ENCODE results near the gene POU2F2. TPM values are rescaled to one million over a fixed set of nuclear protein-coding genes. Genes with fewer than 3 reads are reported as not detected.
A peak's percentile ranks its signal among the peaks of the same experiment; 100 is the strongest.

Gene POU2F2
- total and polyA plus RNA-seq, 9 of the 15 experiments (the other 6 are each of a cell fraction or from before 2014, with no cell fraction given): 0.03 to 0.68 (median 0.14) TPM

DNA sequence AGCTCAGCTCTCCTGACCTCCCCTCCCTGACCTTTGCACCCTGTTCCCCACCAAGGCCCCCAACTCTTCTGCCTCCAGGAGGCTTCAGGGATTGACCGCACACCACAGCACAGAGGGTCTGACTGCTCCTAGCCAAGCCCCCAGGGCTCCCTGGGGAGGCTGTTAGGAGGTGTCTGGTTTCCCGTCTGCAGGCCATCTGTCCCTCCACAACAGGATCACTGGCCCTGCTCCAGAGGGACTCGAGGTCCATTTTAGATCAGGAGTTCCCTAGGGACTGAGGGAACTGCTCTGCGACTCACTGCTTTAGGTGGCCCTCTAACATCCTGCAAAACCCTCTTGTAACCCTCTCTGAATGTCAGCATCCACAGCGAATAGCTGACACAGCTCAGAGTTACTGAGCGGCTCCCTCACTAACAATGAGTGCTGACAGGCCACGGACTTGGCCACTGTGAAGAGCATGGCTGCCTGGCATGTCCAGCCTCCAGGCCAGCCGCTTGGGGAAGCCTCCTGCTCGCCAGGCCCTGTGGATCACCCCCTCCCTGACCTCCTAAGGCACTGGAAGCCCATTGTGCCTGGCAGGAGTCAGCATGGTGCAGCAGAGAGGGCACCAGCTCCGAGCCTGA, 79.9 kb downstream of the POU2F2 start:
- Histone ChIP-seq H3K4me3 (no peak overlapping the region), H3K27ac (ENCODE audit: extremely low read depth, low read depth, low read length) (no peak overlapping the region), H3K79me2 (ENCODE audit: control insufficient read depth, insufficient read depth, low read length) (no peaks in the 10 kb centered on the region), H3K4me2 (ENCODE audit: insufficient read depth, low read length) (no peak overlapping the region), H3K36me3 (ENCODE audit: control insufficient read depth, insufficient read depth, low read length) (no peaks in the 10 kb centered on the region), H3K9ac (ENCODE audit: insufficient read depth in 1 of 2, low read depth in 2 of 2, low read length in 2 of 2) (no peak overlapping the region), H2AFZ (ENCODE audit: low read depth, low read length) (no peak overlapping the region), H3K4me1 (replicated peaks in 1 of 2; ENCODE audit: control insufficient read depth in 2 of 2, insufficient read depth in 2 of 2, low read length in 2 of 2) (peaks cover 10 to 12% of the 10 kb centered on the region in 2 experiments; a peak in 3 of 5 replicates), H3K9me1 (ENCODE audit: control insufficient read depth, insufficient read depth, low read length) (no peaks in the 10 kb centered on the region), H3K27me3 (ENCODE audit: control insufficient read depth in 2 of 2, insufficient read depth in 2 of 2, low read length in 2 of 2) (peaks cover 27 to 50% of the 10 kb centered on the region in 2 experiments), H4K20me1 (replicated peaks; ENCODE audit: control insufficient read depth, insufficient read depth, low read length) (no peaks in the 10 kb centered on the region), H3K9me3 (replicated peaks; ENCODE audit: control insufficient read depth, insufficient read depth, low read depth, low read length) (no peaks in the 10 kb centered on the region)
- FAIRE-seq (no peak), ATAC-seq (peak; percentile 53), DNase-seq (ENCODE audit: extremely low read depth in 1 of 4, low spot score in 3 of 4) (no peak)
- ChIA-PET CTCF (ENCODE audit: low intra/inter-chr PET ratio) (no interaction called here), POLR2A (interaction anchor here (0.6 kb wide), 2 partner anchors 55 to 187 kb away, joined by 3 to 4 read pairs; no protein-coding TSS in a partner anchor)
- TF ChIP-seq MXI1 (IDR thresholded peaks at IDR 0.05; ENCODE audit: low read depth, low read length) (no peak), EHMT2 (IDR thresholded peaks at IDR 0.05) (no peak), POLR3G (IDR thresholded peaks at IDR 0.05; ENCODE audit: extremely low read depth, insufficient read length, insufficient replicate concordance) (no peak), MCM3 (IDR thresholded peaks at IDR 0.05) (no peak), ATF7 (IDR thresholded peaks at IDR 0.05) (no peak), CTBP1 (IDR thresholded peaks at IDR 0.05; ENCODE audit: borderline replicate concordance) (no peak), COPS2 (conservative IDR thresholded peaks at IDR 0.05) (no peak), CCAR2 (IDR thresholded peaks at IDR 0.05; ENCODE audit: low read depth, low read length) (no peak), MTF1 (CRISPR knock-in tag; IDR thresholded peaks at IDR 0.05; ENCODE audit: borderline replicate concordance) (no peak), PURB (CRISPR knock-in tag; IDR thresholded peaks at IDR 0.05; ENCODE audit: low read depth) (no peak), SMARCB1 (IDR thresholded peaks at IDR 0.05; ENCODE audit: insufficient read length, low read depth) (no peak), ZBTB8A (IDR thresholded peaks at IDR 0.05; ENCODE audit: partially characterized antibody) (no peak), KAT2B (IDR thresholded peaks at IDR 0.05; ENCODE audit: low read depth, low read length) (no peak), GMEB1 (CRISPR knock-in tag; IDR thresholded peaks at IDR 0.05) (no peak), FIP1L1 (IDR thresholded peaks at IDR 0.05; ENCODE audit: low read depth, low read length, poor library complexity, severe bottlenecking) (no peak), MED1 (CRISPR knock-in tag; IDR thresholded peaks at IDR 0.05; ENCODE audit: borderline replicate concordance) (no peak), PTTG1 (tag; IDR thresholded peaks at IDR 0.05; ENCODE audit: low read depth) (no peak), CBFA2T2 (conservative IDR thresholded peaks at IDR 0.05) (no peak), JUNB (CRISPR knock-in tag; conservative IDR thresholded peaks at IDR 0.05) (no peak)
- TF ChIP-seq, protein P1, sequence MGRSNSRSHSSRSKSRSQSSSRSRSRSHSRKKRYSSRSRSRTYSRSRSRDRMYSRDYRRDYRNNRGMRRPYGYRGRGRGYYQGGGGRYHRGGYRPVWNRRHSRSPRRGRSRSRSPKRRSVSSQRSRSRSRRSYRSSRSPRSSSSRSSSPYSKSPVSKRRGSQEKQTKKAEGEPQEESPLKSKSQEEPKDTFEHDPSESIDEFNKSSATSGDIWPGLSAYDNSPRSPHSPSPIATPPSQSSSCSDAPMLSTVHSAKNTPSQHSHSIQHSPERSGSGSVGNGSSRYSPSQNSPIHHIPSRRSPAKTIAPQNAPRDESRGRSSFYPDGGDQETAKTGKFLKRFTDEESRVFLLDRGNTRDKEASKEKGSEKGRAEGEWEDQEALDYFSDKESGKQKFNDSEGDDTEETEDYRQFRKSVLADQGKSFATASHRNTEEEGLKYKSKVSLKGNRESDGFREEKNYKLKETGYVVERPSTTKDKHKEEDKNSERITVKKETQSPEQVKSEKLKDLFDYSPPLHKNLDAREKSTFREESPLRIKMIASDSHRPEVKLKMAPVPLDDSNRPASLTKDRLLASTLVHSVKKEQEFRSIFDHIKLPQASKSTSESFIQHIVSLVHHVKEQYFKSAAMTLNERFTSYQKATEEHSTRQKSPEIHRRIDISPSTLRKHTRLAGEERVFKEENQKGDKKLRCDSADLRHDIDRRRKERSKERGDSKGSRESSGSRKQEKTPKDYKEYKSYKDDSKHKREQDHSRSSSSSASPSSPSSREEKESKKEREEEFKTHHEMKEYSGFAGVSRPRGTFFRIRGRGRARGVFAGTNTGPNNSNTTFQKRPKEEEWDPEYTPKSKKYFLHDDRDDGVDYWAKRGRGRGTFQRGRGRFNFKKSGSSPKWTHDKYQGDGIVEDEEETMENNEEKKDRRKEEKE (IDR thresholded peaks at IDR 0.05; ENCODE audit: borderline replicate concordance in 1 of 2, control insufficient read depth in 1 of 2, low read depth in 2 of 2, low read length in 1 of 2): no peak
- intact Hi-C loops (cut with micrococcal nuclease) (no loop called here), in situ Hi-C loops (cut with MboI) (no loop called here)
- WGBS (ENCODE audit: insufficient coverage, low coverage, missing lambda C conversion rate): 2% methylated on average over 10 of the region's 10 CpGs
- BruUV-seq (replicated peaks): no TSS peak

Measured in K562 (cell line).